ENCODE results near the gene LRIT2. TPM values are rescaled to one million over a fixed set of nuclear protein-coding genes. Genes with fewer than 3 reads are reported as not detected.

The LRIT2 gene
- total RNA-seq, 1 donor from 2014 or later = not detected

DNA sequence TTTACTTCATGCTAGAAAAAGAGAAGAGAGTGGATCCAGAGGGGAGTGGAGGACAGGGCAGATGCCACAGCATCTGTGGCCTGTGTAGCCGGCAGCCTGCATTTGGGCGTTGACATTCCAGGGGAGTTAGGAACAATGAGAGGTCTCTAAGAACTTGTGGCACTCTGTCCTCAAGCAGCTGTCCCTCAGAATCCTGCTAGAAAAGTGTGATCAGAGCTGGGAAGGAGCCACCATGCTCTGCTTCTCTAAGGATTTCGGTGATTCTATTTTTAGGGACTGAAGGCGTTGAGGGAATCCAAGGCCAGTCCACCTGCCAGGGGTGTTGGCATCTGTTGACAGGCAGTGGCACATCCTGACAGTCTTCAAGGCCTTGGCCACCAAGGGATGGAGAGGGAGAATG lies 7.6 kb downstream of the LRIT2 start:
- no peak for ATAC-seq
- intact Hi-C loops (cut with DNase I) = no loop called here
- Histone ChIP-seq H3K27ac (no peak overlapping the region), H3K36me3 (no peaks in the 10 kb centered on the region), H3K9me3 (no peaks in the 10 kb centered on the region), H3K27me3 (peaks cover 9% of the 10 kb centered on the region), H3K4me3 (no peak overlapping the region), H3K4me1 (no peaks in the 10 kb centered on the region)
- no peak for DNase-seq
- TF ChIP-seq, protein P1, sequence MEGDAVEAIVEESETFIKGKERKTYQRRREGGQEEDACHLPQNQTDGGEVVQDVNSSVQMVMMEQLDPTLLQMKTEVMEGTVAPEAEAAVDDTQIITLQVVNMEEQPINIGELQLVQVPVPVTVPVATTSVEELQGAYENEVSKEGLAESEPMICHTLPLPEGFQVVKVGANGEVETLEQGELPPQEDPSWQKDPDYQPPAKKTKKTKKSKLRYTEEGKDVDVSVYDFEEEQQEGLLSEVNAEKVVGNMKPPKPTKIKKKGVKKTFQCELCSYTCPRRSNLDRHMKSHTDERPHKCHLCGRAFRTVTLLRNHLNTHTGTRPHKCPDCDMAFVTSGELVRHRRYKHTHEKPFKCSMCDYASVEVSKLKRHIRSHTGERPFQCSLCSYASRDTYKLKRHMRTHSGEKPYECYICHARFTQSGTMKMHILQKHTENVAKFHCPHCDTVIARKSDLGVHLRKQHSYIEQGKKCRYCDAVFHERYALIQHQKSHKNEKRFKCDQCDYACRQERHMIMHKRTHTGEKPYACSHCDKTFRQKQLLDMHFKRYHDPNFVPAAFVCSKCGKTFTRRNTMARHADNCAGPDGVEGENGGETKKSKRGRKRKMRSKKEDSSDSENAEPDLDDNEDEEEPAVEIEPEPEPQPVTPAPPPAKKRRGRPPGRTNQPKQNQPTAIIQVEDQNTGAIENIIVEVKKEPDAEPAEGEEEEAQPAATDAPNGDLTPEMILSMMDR (IDR thresholded peaks at IDR 0.05) = no peak

GRCh38 chr10:84216834-84217233 lies 8.5 kb downstream of the LRIT2 start:
- Histone ChIP-seq H3K4me3 (no peak overlapping the region), H3K27me3 (peaks cover 7% of the 10 kb centered on the region), H3K36me3 (no peaks in the 10 kb centered on the region), H3K27ac (no peak overlapping the region), H3K9me3 (no peaks in the 10 kb centered on the region), H3K4me1 (no peaks in the 10 kb centered on the region)
- TF ChIP-seq, protein P1 (IDR thresholded peaks at IDR 0.05) = no peak
- ATAC-seq (no peak), DNase-seq (no peak)
- intact Hi-C loops (cut with DNase I) = no loop called here

GRCh38 chr10:84214612-84215235 lies 10.6 kb downstream of the LRIT2 start:
- TF ChIP-seq, protein P1 (IDR thresholded peaks at IDR 0.05) = peak; percentile 17
- no peaks in the 10 kb centered on the region for H3K4me1 ChIP-seq
- peak; percentile 45 for ATAC-seq
- no peak overlapping the region for H3K27ac ChIP-seq
- H3K27me3 ChIP-seq = no peaks in the 10 kb centered on the region
- no peaks in the 10 kb centered on the region for H3K9me3 ChIP-seq
- H3K36me3 ChIP-seq = no peaks in the 10 kb centered on the region
- no peak for DNase-seq
- intact Hi-C loops (cut with DNase I) = no loop called here
- no peak overlapping the region for H3K4me3 ChIP-seq

DNA sequence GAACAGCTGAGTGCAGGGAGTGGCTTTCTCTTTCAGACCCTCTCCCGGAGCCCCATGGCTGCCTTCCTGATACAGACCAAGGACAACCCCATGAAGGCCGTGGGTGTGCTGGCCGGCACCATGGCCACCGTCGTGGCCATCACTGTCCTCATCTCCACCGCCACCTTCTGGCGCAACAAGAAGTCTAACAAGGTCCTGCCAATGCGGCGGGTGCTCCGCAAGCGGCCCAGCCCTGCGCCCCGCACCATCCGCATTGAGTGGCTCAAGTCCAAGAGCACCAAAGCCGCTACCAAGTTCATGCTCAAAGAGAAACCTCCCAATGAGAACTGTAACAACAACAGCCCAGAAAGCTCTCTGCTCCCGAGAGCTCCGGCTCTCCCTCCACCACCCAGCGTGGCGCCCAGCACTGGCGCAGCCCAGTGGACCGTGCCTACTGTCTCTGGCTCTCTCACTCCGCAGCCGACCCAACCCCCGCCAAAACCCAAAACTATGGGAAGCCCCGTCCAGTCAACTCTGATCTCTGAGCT lies 11.2 kb downstream of the LRIT2 start:
- Histone ChIP-seq H3K9me3 (no peaks in the 10 kb centered on the region), H3K27ac (no peak overlapping the region), H3K27me3 (no peaks in the 10 kb centered on the region), H3K36me3 (no peaks in the 10 kb centered on the region), H3K4me3 (no peak overlapping the region), H3K4me1 (no peaks in the 10 kb centered on the region)
- intact Hi-C loops (cut with DNase I) = no loop called here
- TF ChIP-seq, protein P1 (IDR thresholded peaks at IDR 0.05) = no peak
- ATAC-seq (no peak), DNase-seq (no peak)

- intact Hi-C loops (cut with DNase I) = no loop called here
- Histone ChIP-seq H3K4me1 (no peaks in the 10 kb centered on the region), H3K36me3 (no peaks in the 10 kb centered on the region), H3K9me3 (no peaks in the 10 kb centered on the region), H3K4me3 (no peak overlapping the region), H3K27me3 (no peaks in the 10 kb centered on the region), H3K27ac (no peak overlapping the region)
- TF ChIP-seq, protein P1 (IDR thresholded peaks at IDR 0.05) = no peak
- DNase-seq = no peak
- no peak for ATAC-seq
Observed at GRCh38 chr10:84213076-84213475, 12.3 kb downstream of the LRIT2 start.
